ENCODE data around the gene MYO1D. TPM values are rescaled to one million over a fixed set of nuclear protein-coding genes. Genes with fewer than 3 reads are reported as not detected.
"Not testable (repeated sequence)": the region's sequence is repeated elsewhere in the genome, so short reads cannot be mapped to it uniquely, and the experiment has no call there.

Gene MYO1D
- polyA plus RNA-seq, 3 donors, result 30.5 to 33.4 (median 30.6) TPM

- no peak for DNase-seq (ENCODE audit: low read depth in 3 of 3, low spot score in 2 of 3)
Observed at GRCh38 chr17:32739722-32740121, 137.2 kb downstream of the MYO1D start.

- DNase-seq (ENCODE audit: low read depth in 3 of 3, low spot score in 2 of 3), result not testable (repeated sequence)
Observed at GRCh38 chr17:32739151-32739550, 137.8 kb downstream of the MYO1D start.

GRCh38 chr17:32733401-32733800 is 143.5 kb downstream of the MYO1D start:
- DNase-seq (ENCODE audit: low read depth in 3 of 3, low spot score in 2 of 3), result no peak

- no peak for DNase-seq (ENCODE audit: low read depth in 3 of 3, low spot score in 2 of 3)
Observed at GRCh38 chr17:32732900-32733299, 144.0 kb downstream of the MYO1D start.

GRCh38 chr17:32732296-32732642 is 144.7 kb downstream of the MYO1D start:
- no peak for DNase-seq (ENCODE audit: low read depth in 3 of 3, low spot score in 2 of 3)

- no peak for DNase-seq (ENCODE audit: low read depth in 3 of 3, low spot score in 2 of 3)
Observed at GRCh38 chr17:32731556-32732295, 145.2 kb downstream of the MYO1D start.

GRCh38 chr17:32727681-32728080 is 149.2 kb downstream of the MYO1D start:
- DNase-seq (ENCODE audit: low read depth in 3 of 3, low spot score in 2 of 3), result no peak

GRCh38 chr17:32725697-32726096 is 151.2 kb downstream of the MYO1D start:
- DNase-seq (ENCODE audit: low read depth in 3 of 3, low spot score in 2 of 3), result no peak

GRCh38 chr17:32723310-32723955 is 153.5 kb downstream of the MYO1D start:
- DNase-seq (ENCODE audit: low read depth in 3 of 3, low spot score in 2 of 3), result no peak

GRCh38 chr17:32722733-32723132 is 154.2 kb downstream of the MYO1D start:
- DNase-seq (ENCODE audit: low read depth in 3 of 3, low spot score in 2 of 3), result no peak

- no peak for DNase-seq (ENCODE audit: low read depth in 3 of 3, low spot score in 2 of 3)
Observed at GRCh38 chr17:32720671-32721070, 156.3 kb downstream of the MYO1D start.

- DNase-seq (ENCODE audit: low read depth in 3 of 3, low spot score in 2 of 3), result no peak
Observed at GRCh38 chr17:32719689-32720088, 157.2 kb downstream of the MYO1D start.

GRCh38 chr17:32714922-32715321 is 162.0 kb downstream of the MYO1D start:
- not testable (repeated sequence) for DNase-seq (ENCODE audit: low read depth in 3 of 3, low spot score in 2 of 3)

GRCh38 chr17:32714206-32714605 is 162.7 kb downstream of the MYO1D start:
- not testable (repeated sequence) for DNase-seq (ENCODE audit: low read depth in 3 of 3, low spot score in 2 of 3)

GRCh38 chr17:32713081-32713480 is 163.8 kb downstream of the MYO1D start:
- DNase-seq (ENCODE audit: low read depth in 3 of 3, low spot score in 2 of 3), result no peak

- DNase-seq (ENCODE audit: low read depth in 3 of 3, low spot score in 2 of 3), result no peak
Observed at GRCh38 chr17:32709562-32709961, 167.4 kb downstream of the MYO1D start.

- DNase-seq (ENCODE audit: low read depth in 3 of 3, low spot score in 2 of 3), result no peak
Observed at GRCh38 chr17:32701871-32702270, 175.1 kb downstream of the MYO1D start.

- DNase-seq (ENCODE audit: low read depth in 3 of 3, low spot score in 2 of 3), result no peak
Observed at GRCh38 chr17:32699247-32699646, 177.7 kb downstream of the MYO1D start.

- DNase-seq (ENCODE audit: low read depth in 3 of 3, low spot score in 2 of 3), result no peak
Observed at GRCh38 chr17:32697728-32698625, 178.9 kb downstream of the MYO1D start.

- no peak for DNase-seq (ENCODE audit: low read depth in 3 of 3, low spot score in 2 of 3)
Observed at GRCh38 chr17:32696426-32696825, 180.5 kb downstream of the MYO1D start.

GRCh38 chr17:32695864-32696263 is 181.1 kb downstream of the MYO1D start:
- DNase-seq (ENCODE audit: low read depth in 3 of 3, low spot score in 2 of 3), result no peak
